Hepatocyte (in vitro differentiated cells): ENCODE measurements around the gene PON1. TPM values are rescaled to one million over a fixed set of nuclear protein-coding genes. Genes with fewer than 3 reads are reported as not detected.

ENCODE experiments used
- DNase-seq: peaks from one replicate; pipeline ENCODE4 v3.0.0-alpha.2; 2016; ENCODE audit warnings: low spot score
- H2AFZ ChIP-seq: fragments of 200-600 bp; sonication (generic); 2 replicates; pipeline ENCODE4 v1.6.0; 2016; ENCODE audit warnings: antibody characterized with exemption, mild to moderate bottlenecking
- H3K27ac ChIP-seq: fragments of 200-600 bp; sonication (generic); 2 replicates; pipeline ENCODE4 v1.5.1; 2016; ENCODE audit warnings: mild to moderate bottlenecking
- H3K27me3 ChIP-seq: fragments of 200-600 bp; sonication (generic); 2 replicates; pipeline ENCODE4 v1.6.1; 2016
- H3K36me3 ChIP-seq: fragments of 200-600 bp; sonication (generic); replicated peaks from 2 replicates; pipeline ENCODE4 v1.5.1; 2016; ENCODE audit warnings: low read depth; ENCODE audit not compliant: insufficient read depth
- H3K4me1 ChIP-seq: fragments of 200-600 bp; sonication (generic); 2 replicates; pipeline ENCODE4 v1.5.1; 2016; ENCODE audit warnings: mild to moderate bottlenecking, moderate library complexity; ENCODE audit not compliant: insufficient read depth
- H3K4me2 ChIP-seq: fragments of 200-600 bp; sonication (generic); 2 replicates; pipeline ENCODE4 v1.6.0; 2016
- H3K4me3 ChIP-seq: fragments of 200-600 bp; sonication (generic); 2 replicates; pipeline ENCODE4 v1.5.1; 2016; ENCODE audit warnings: mild to moderate bottlenecking
- H3K79me2 ChIP-seq: fragments of 200-600 bp; sonication (generic); 2 replicates; pipeline ENCODE4 v1.6.0; 2017; ENCODE audit warnings: mild to moderate bottlenecking
- H3K9me2 ChIP-seq: fragments of 200-600 bp; sonication (generic); replicated peaks from 2 replicates; pipeline ENCODE4 v1.6.0; 2017; ENCODE audit warnings: mild to moderate bottlenecking; ENCODE audit not compliant: insufficient read depth
- H3K9me3 ChIP-seq: fragments of 200-600 bp; sonication (generic); 2 replicates; pipeline ENCODE4 v1.5.1; 2016; ENCODE audit warnings: low read depth, mild to moderate bottlenecking
- H4K20me1 ChIP-seq: fragments of 200-600 bp; sonication (generic); 2 replicates; pipeline ENCODE4 v1.6.0; 2016; ENCODE audit warnings: mild to moderate bottlenecking; ENCODE audit not compliant: insufficient read depth, poor library complexity, severe bottlenecking
- EZH2 ChIP-seq: fragments of 200-600 bp; sonication (generic); IDR thresholded peaks from 2 replicates; pipeline ENCODE4 v1.6.1; 2016; ENCODE audit warnings: antibody characterized with exemption, mild to moderate bottlenecking, borderline replicate concordance
- EZH2phosphoT487 ChIP-seq: fragments of 200-600 bp; sonication (generic); IDR thresholded peaks from one replicate; pipeline ENCODE4 v1.6.1; 2018; ENCODE audit warnings: antibody characterized with exemption, mild to moderate bottlenecking, low read depth, moderate library complexity; ENCODE audit not compliant: unreplicated experiment, severe bottlenecking
- WGBS: methylation state at CpG from one replicate; pipeline ENCODE4 v1.1.6; 2016; ENCODE audit warnings: low lambda C conversion rate; ENCODE audit errors: missing lambda C conversion rate; 5-methylcytosine and 5-hydroxymethylcytosine counted together
- polyA plus RNA-seq: library from polyadenylated mRNA; unstranded; fragments of >200 nt; fragmentation: Nextera tagmentation; extraction: Ambion mirVana; gene quantifications from 2 replicates; pipeline ENCODE4 v1.2.1, GENCODE V29; 2016
- total RNA-seq: library from RNA; depleted of rRNA; stranded (reverse); fragments of >200 nt; gene quantifications from 2 replicates; pipeline ENCODE4 v1.2.3, GENCODE V29; 2014
- TF ChIP-seq, protein P1 (sequence below): fragments of 200-600 bp; sonication (generic); IDR thresholded peaks from 2 replicates; pipeline ENCODE4 v1.5.1; 2016; ENCODE audit warnings: antibody characterized with exemption, mild to moderate bottlenecking; ENCODE audit not compliant: poor library complexity

The PON1 gene
- total and polyA plus RNA-seq, 2 experiments from 2014 or later: 29.2 to 62.3 TPM

DNA sequence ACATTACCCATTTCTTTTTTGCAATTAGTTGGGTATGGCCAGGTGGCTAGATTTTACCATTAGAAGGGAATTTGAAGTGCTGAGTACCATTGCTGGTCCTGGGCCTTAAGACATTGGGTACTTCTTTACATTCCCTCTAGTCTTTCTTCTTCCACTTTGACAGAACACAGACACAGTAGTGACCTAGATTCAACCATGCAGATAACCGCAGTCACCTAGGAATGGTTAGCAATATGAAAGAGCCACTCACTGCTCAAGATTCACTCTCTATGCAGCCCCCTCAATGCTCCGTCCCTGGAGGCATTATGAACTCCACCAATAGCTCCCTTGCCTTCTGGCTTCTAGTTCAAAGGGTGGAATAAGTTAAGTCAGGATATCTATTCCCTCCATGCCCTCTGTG, 16.2 kb upstream of the PON1 start:
- Histone ChIP-seq H4K20me1 (no peaks in the 10 kb centered on the region), H3K4me2 (no peak overlapping the region), H3K36me3 (no peaks in the 10 kb centered on the region), H3K79me2 (no peaks in the 10 kb centered on the region), H3K4me3 (no peak overlapping the region), H3K27me3 (no peaks in the 10 kb centered on the region), H2AFZ (no peak overlapping the region), H3K4me1 (no peaks in the 10 kb centered on the region), H3K9me3 (no peaks in the 10 kb centered on the region), H3K9me2 (no peaks in the 10 kb centered on the region), H3K27ac (no peak overlapping the region)
- 92% methylated on average over 2 of the region's 2 CpGs for WGBS
- no peak for DNase-seq
- TF ChIP-seq, protein P1, sequence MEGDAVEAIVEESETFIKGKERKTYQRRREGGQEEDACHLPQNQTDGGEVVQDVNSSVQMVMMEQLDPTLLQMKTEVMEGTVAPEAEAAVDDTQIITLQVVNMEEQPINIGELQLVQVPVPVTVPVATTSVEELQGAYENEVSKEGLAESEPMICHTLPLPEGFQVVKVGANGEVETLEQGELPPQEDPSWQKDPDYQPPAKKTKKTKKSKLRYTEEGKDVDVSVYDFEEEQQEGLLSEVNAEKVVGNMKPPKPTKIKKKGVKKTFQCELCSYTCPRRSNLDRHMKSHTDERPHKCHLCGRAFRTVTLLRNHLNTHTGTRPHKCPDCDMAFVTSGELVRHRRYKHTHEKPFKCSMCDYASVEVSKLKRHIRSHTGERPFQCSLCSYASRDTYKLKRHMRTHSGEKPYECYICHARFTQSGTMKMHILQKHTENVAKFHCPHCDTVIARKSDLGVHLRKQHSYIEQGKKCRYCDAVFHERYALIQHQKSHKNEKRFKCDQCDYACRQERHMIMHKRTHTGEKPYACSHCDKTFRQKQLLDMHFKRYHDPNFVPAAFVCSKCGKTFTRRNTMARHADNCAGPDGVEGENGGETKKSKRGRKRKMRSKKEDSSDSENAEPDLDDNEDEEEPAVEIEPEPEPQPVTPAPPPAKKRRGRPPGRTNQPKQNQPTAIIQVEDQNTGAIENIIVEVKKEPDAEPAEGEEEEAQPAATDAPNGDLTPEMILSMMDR: no peak
- TF ChIP-seq EZH2 (no peak), EZH2phosphoT487 (no peak)

DNA sequence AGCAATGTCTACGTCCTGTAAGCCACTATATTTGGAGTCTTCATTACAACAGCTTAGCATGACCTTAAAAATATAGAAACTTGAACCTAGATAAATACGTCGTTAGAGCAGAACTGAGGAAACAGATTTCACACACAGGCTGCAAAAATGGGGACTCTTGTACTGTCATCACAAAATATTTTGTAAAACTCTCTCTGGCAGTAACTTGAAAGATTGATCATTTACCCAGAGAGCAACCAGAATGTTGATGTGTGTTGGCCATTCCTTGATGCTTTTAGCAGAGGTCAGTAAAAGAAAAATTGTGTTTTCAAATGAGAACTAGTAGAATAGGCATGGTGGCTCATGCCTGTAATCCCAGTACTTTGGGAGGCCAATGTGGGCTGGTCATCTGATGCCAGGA, 14.5 kb upstream of the PON1 start:
- no peak overlapping the region for H2AFZ ChIP-seq
- WGBS: 96% methylated on average over 3 of the region's 3 CpGs
- TF ChIP-seq EZH2 (no peak), EZH2phosphoT487 (no peak)
- TF ChIP-seq, protein P1: no peak

GRCh38 chr7:95335093-95335492, 10.8 kb upstream of the PON1 start:
- DNase-seq: no peak
- Histone ChIP-seq H3K4me1 (peaks cover 7% of the 10 kb centered on the region), H3K79me2 (no peaks in the 10 kb centered on the region), H3K9me3 (no peaks in the 10 kb centered on the region), H3K27ac (no peak overlapping the region), H3K36me3 (no peaks in the 10 kb centered on the region), H3K4me3 (no peak overlapping the region), H3K27me3 (no peaks in the 10 kb centered on the region), H3K9me2 (no peaks in the 10 kb centered on the region), H3K4me2 (no peak overlapping the region), H4K20me1 (no peaks in the 10 kb centered on the region), H2AFZ (no peak overlapping the region)
- TF ChIP-seq, protein P1: no peak
- TF ChIP-seq EZH2phosphoT487 (no peak), EZH2 (no peak)

More for the DNA sequence above, 14.5 kb upstream of the PON1 start:
- H3K4me3 ChIP-seq: no peak overlapping the region
- H3K79me2 ChIP-seq: no peaks in the 10 kb centered on the region
- H3K4me2 ChIP-seq: no peak overlapping the region
- H3K9me3 ChIP-seq: no peaks in the 10 kb centered on the region
- H3K4me1 ChIP-seq: peaks cover 7% of the 10 kb centered on the region
- no peaks in the 10 kb centered on the region for H3K36me3 ChIP-seq
- DNase-seq: no peak
- no peaks in the 10 kb centered on the region for H3K9me2 ChIP-seq
- no peaks in the 10 kb centered on the region for H3K27me3 ChIP-seq
- H4K20me1 ChIP-seq: no peaks in the 10 kb centered on the region
- H3K27ac ChIP-seq: no peak overlapping the region

GRCh38 chr7:95334447-95334846, 10.1 kb upstream of the PON1 start:
- no peaks in the 10 kb centered on the region for H3K9me3 ChIP-seq
- no peaks in the 10 kb centered on the region for H3K27me3 ChIP-seq
- H3K36me3 ChIP-seq: no peaks in the 10 kb centered on the region
- H3K79me2 ChIP-seq: no peaks in the 10 kb centered on the region
- no peak overlapping the region for H3K27ac ChIP-seq
- H2AFZ ChIP-seq: no peak overlapping the region
- no peaks in the 10 kb centered on the region for H4K20me1 ChIP-seq
- H3K4me3 ChIP-seq: no peak overlapping the region
- no peak for TF ChIP-seq EZH2
- TF ChIP-seq, protein P1: no peak
- TF ChIP-seq EZH2phosphoT487: no peak
- no peak overlapping the region for H3K4me2 ChIP-seq
- H3K4me1 ChIP-seq: peaks cover 7% of the 10 kb centered on the region
- DNase-seq: no peak
- H3K9me2 ChIP-seq: no peaks in the 10 kb centered on the region
